ENCODE data around the gene BMP15. TPM values are rescaled to one million over a fixed set of nuclear protein-coding genes. Genes with fewer than 3 reads are reported as not detected.

BMP15 gene
- total RNA-seq (2022; extraction: Qiagen RNA extraction; ENCODE audit: low read depth), result not detected in 5 replicates

GRCh38 chrX:50910685-50911176 lies at the start of gene BMP15:
Gene BMP15, plus strand, starts transcription at chrX:50910735. Its CDS starts 49 bp downstream, at chrX:50910784.

Other genes starting within 250 kb of the BMP15 start
- not detected in 5 replicates for gene SHROOM4, start 96.5 kb upstream of the BMP15 start, total RNA-seq (2022; extraction: Qiagen RNA extraction; ENCODE audit: low read depth)